Breast epithelium (tissue), 4 donors: Measurements from ENCODE around the gene KRTAP10-10. TPM values are rescaled to one million over a fixed set of nuclear protein-coding genes. Genes with fewer than 3 reads are reported as not detected.

Source experiments
- DNase-seq, 2 donors: peaks; one replicate each; pipeline ENCODE4 v3.0.0-alpha.2; 2019; ENCODE audit warnings: low spot score in 2 of 2
- H3K27ac ChIP-seq, 2 donors: fragments of 200-600 bp; sonication (generic) in 1 of 2; one replicate each; pipeline ENCODE4 v1.5.1; 2016 to 2019; ENCODE audit warnings: mild to moderate bottlenecking in 1 of 2
- H3K27me3 ChIP-seq, 2 donors: fragments of 200-600 bp; sonication (generic) in 1 of 2; one replicate each; pipeline versions ENCODE4 v1.5.1 to v1.6.0; 2017 to 2019; ENCODE audit warnings: control low read depth in 1 of 2, mild to moderate bottlenecking in 1 of 2
- H3K36me3 ChIP-seq: fragments of 200-600 bp; one replicate; pipeline ENCODE4 v1.5.1; 2019
- H3K4me1 ChIP-seq, 2 donors: fragments of 200-600 bp; sonication (generic); one replicate each; pipeline ENCODE4 v1.5.1; 2016 to 2019; ENCODE audit warnings: control low read depth in 1 of 2
- H3K4me3 ChIP-seq, 3 donors: fragments of 200-600 bp; sonication (generic); 1 replicate in 2 of 3; 2 replicates in 1 of 3; pipeline ENCODE4 v1.5.1; 2016 to 2019; ENCODE audit warnings: mild to moderate bottlenecking in 3 of 3, moderate library complexity in 2 of 3
- H3K9me3 ChIP-seq, 2 donors: fragments of 200-600 bp; sonication (generic) in 1 of 2; one replicate each; pipeline ENCODE4 v1.5.1; 2016 to 2019; ENCODE audit warnings: control low read depth in 1 of 2
- CTCF ChIP-seq, 3 donors: fragments of 450-650 bp; IDR thresholded peaks; one replicate each; pipeline ENCODE4 v1.5.1; 2016 to 2017; ENCODE audit warnings: antibody characterized with exemption in 3 of 3, mild to moderate bottlenecking in 3 of 3, moderate library complexity in 3 of 3
- POLR2A ChIP-seq: fragments of 450-650 bp; IDR thresholded peaks from one replicate; pipeline ENCODE4 v1.6.1; 2016; ENCODE audit warnings: antibody characterized with exemption, mild to moderate bottlenecking, moderate library complexity
- POLR2AphosphoS5 ChIP-seq, 3 donors: sonication (generic); formaldehyde crosslinking; IDR thresholded peaks; one replicate each; pipeline ENCODE4 v1.6.1; 2017; ENCODE audit warnings: antibody characterized with exemption in 3 of 3
- intact Hi-C: fragments of 100-400 bp; cut with DNase I; formaldehyde crosslinking; loops from one replicate; pipeline ENCODE4 v1.15.1; 2023; ENCODE audit warnings: low total_unique reads
- total RNA-seq, 3 donors: library from RNA; depleted of rRNA; stranded (reverse); fragments of >200 nt; gene quantifications; one replicate each; pipeline ENCODE4 v1.1.0, GENCODE V29; 2016

The KRTAP10-10 gene
- total RNA-seq, 3 donors from 2014 or later, result not detected

- intact Hi-C loops, result no loop called here
- H3K27me3 ChIP-seq, result peaks cover 0 to 34% of the 10 kb centered on the region in 2 donors
- no peak overlapping the region for H3K27ac ChIP-seq
- peaks cover 29 to 34% of the 10 kb centered on the region in 2 donors for H3K9me3 ChIP-seq
- no peak for TF ChIP-seq CTCF (IDR thresholded peaks at IDR 0.05)
- H3K4me1 ChIP-seq, result no peaks in the 10 kb centered on the region
- no peaks in the 10 kb centered on the region for H3K36me3 ChIP-seq
- no peak for DNase-seq
- no peak overlapping the region for H3K4me3 ChIP-seq
Measured at GRCh38 chr21:44613386-44614155, 23.6 kb upstream of the KRTAP10-10 start.

GRCh38 chr21:44614161-44614631 is 23.0 kb upstream of the KRTAP10-10 start:
- peaks cover 0 to 36% of the 10 kb centered on the region in 2 donors for H3K27me3 ChIP-seq
- H3K27ac ChIP-seq, result no peak overlapping the region
- H3K36me3 ChIP-seq, result no peaks in the 10 kb centered on the region
- H3K4me1 ChIP-seq, result no peaks in the 10 kb centered on the region
- intact Hi-C loops, result no loop called here
- DNase-seq, result no peak
- TF ChIP-seq POLR2A, result no peak
- TF ChIP-seq POLR2AphosphoS5 (IDR thresholded peaks at IDR 0.05), result no peak
- TF ChIP-seq CTCF (IDR thresholded peaks at IDR 0.05), result no peak
- H3K9me3 ChIP-seq, result peaks cover 27 to 30% of the 10 kb centered on the region in 2 donors
- H3K4me3 ChIP-seq, result no peak overlapping the region

GRCh38 chr21:44614961-44615391 is 22.2 kb upstream of the KRTAP10-10 start:
- intact Hi-C loops, result no loop called here
- H3K27me3 ChIP-seq, result peaks cover 0 to 36% of the 10 kb centered on the region in 2 donors
- peaks cover 21 to 30% of the 10 kb centered on the region in 2 donors for H3K9me3 ChIP-seq

GRCh38 chr21:44615466-44615865 is 21.7 kb upstream of the KRTAP10-10 start:
- Histone ChIP-seq H3K4me1 (no peaks in the 10 kb centered on the region), H3K36me3 (no peaks in the 10 kb centered on the region), H3K9me3 (peaks cover 18 to 28% of the 10 kb centered on the region in 2 donors), H3K4me3 (no peak overlapping the region), H3K27me3 (peaks cover 0 to 36% of the 10 kb centered on the region in 2 donors), H3K27ac (no peak overlapping the region)
- intact Hi-C loops, result no loop called here
- TF ChIP-seq POLR2A, result no peak
- no peak for TF ChIP-seq POLR2AphosphoS5 (IDR thresholded peaks at IDR 0.05)
- no peak for TF ChIP-seq CTCF (IDR thresholded peaks at IDR 0.05)
- DNase-seq, result no peak

More at GRCh38 chr21:44614961-44615391, 22.2 kb upstream of the KRTAP10-10 start:
- no peak for DNase-seq
- no peak overlapping the region for H3K27ac ChIP-seq
- no peaks in the 10 kb centered on the region for H3K36me3 ChIP-seq
- no peak for TF ChIP-seq CTCF (IDR thresholded peaks at IDR 0.05)
- no peak for TF ChIP-seq POLR2AphosphoS5 (IDR thresholded peaks at IDR 0.05)
- no peak for TF ChIP-seq POLR2A
- no peaks in the 10 kb centered on the region for H3K4me1 ChIP-seq
- no peak overlapping the region for H3K4me3 ChIP-seq

GRCh38 chr21:44615911-44616590 is 21.1 kb upstream of the KRTAP10-10 start:
- Histone ChIP-seq H3K4me1 (no peaks in the 10 kb centered on the region), H3K36me3 (no peaks in the 10 kb centered on the region), H3K9me3 (peaks cover 12 to 22% of the 10 kb centered on the region in 2 donors), H3K4me3 (no peak overlapping the region), H3K27ac (no peak overlapping the region), H3K27me3 (peaks cover 0 to 36% of the 10 kb centered on the region in 2 donors)
- no peak for DNase-seq
- intact Hi-C loops, result no loop called here
- no peak for TF ChIP-seq POLR2AphosphoS5 (IDR thresholded peaks at IDR 0.05)
